K562 (cell line): Measurements from ENCODE around the gene CRABP1. TPM values are rescaled to one million over a fixed set of nuclear protein-coding genes. Genes with fewer than 3 reads are reported as not detected.

Source experiments
- GATAD2A ChIP-seq: fragments of 450-650 bp; IDR thresholded peaks from 2 replicates; pipeline ENCODE4 v1.6.1; 2017
- MAFF ChIP-seq: IDR thresholded peaks from 2 replicates; pipeline ENCODE4 v1.6.1; 2012; ENCODE audit warnings: low read length, improper control_type of control experiment
- SRF ChIP-seq, 2 experiments: fragments of 250-450, 450-650 bp in 1 of 2; sonication (Bioruptor Pico) in 1 of 2; sonication (generic) in 1 of 2; formaldehyde crosslinking; IDR thresholded peaks; 2 replicates each; pipeline versions ENCODE4 v1.5.0 to v1.5.1; 2020 to 2022; ENCODE audit warnings: mild to moderate bottlenecking in 1 of 2, missing genetic modification reagents in 1 of 2
- YY1 ChIP-seq, 3 experiments: IDR thresholded peaks; 2 replicates each; pipeline ENCODE4 v1.6.1; 2011; ENCODE audit warnings: low read length in 2 of 3, mild to moderate bottlenecking in 2 of 3, moderate library complexity in 2 of 3, borderline replicate concordance in 1 of 3, control low read depth in 1 of 3, low read depth in 1 of 3; ENCODE audit not compliant: insufficient read depth in 3 of 3, insufficient replicate concordance in 2 of 3, control insufficient read depth in 1 of 3, insufficient read length in 1 of 3; ENCODE audit errors: extremely low read depth in 1 of 3
- ZNF76 ChIP-seq: fragments of 250-450 bp; sonication (Bioruptor Pico); IDR thresholded peaks from 2 replicates; pipeline ENCODE4 v1.4.0; 2020; ENCODE audit warnings: mild to moderate bottlenecking, moderate library complexity, borderline replicate concordance
- polyA plus RNA-seq, 8 experiments: library from polyadenylated mRNA; depleted of rRNA in 4 of 8; stranded (reverse) in 5 of 8; unstranded in 3 of 8; fragments of >200 nt; fragmentation: Nextera tagmentation in 2 of 8; fragmentation: Illumina TruSeq in 1 of 8; extraction: Ambion mirVana in 2 of 8; extraction: Trizol in 1 of 8; gene quantifications; 2 replicates each; pipeline versions ENCODE4 v1.2.1 to v1.2.3, GENCODE V29; 2011 to 2014; ENCODE audit warnings: inconsistent platforms in 1 of 8, missing spikeins in 1 of 8
- total RNA-seq, 7 experiments: library from RNA; depleted of rRNA in 6 of 7; stranded (reverse); fragments of >200 nt in 6 of 7; fragmentation: Illumina TruSeq in 2 of 7; extraction: Trizol in 2 of 7; gene quantifications; 2 replicates each; pipeline versions ENCODE4 v1.2.1 to v1.2.3, GENCODE V29; 2011 to 2021; ENCODE audit warnings: low replicate concordance in 1 of 7
- TF ChIP-seq, protein P1 (sequence below): fragments of 250-450 bp; sonication (Bioruptor Pico); IDR thresholded peaks from 2 replicates; pipeline ENCODE4 v1.8.0; 2021; ENCODE audit warnings: borderline replicate concordance, mild to moderate bottlenecking, moderate library complexity; ENCODE audit not compliant: poor library complexity, severe bottlenecking
- TF ChIP-seq, protein P2 (sequence below): fragments of 250-450 bp; sonication (Bioruptor Pico); IDR thresholded peaks from 2 replicates; pipeline ENCODE4 v1.4.0; 2020; ENCODE audit warnings: borderline replicate concordance

Gene CRABP1
- total and polyA plus RNA-seq, 9 of the 15 experiments (the other 6 are each of a cell fraction or from before 2014, with no cell fraction given), result 0.60 TPM; not detected in 8

DNA sequence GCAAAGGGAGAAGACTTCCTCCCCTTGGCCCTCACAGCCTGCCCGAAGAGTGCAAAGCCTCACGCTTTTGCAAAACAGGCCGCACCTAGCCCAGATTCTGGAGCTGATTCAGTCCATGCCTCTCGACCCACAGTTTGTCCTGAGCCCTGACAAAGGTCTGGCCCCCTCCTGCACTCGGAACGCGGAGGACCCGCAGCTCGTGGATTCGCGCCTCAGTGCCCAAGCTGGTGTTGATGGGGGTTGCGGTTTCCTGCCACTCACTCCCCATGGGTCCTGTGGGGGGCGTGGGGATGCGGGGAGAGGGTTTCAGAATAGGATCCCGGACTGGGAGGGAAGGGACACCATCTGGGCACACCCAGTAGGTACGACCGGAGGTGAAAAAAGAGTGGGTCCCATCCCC, 594 bp upstream of the CRABP1 start (continued):
- TF ChIP-seq, protein P1, sequence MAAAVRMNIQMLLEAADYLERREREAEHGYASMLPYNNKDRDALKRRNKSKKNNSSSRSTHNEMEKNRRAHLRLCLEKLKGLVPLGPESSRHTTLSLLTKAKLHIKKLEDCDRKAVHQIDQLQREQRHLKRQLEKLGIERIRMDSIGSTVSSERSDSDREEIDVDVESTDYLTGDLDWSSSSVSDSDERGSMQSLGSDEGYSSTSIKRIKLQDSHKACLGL, result no peak
- no peak for TF ChIP-seq SRF (CRISPR knock-in tag; IDR thresholded peaks at IDR 0.05)
- TF ChIP-seq ZNF76 (CRISPR knock-in tag), result no peak
- no peak for TF ChIP-seq MAFF
- TF ChIP-seq YY1 (IDR thresholded peaks at IDR 0.05; ENCODE audit: borderline replicate concordance in 1 of 3, control insufficient read depth in 1 of 3, extremely low read depth in 1 of 3, insufficient read depth in 3 of 3, insufficient read length in 1 of 3, insufficient replicate concordance in 2 of 3, low read depth in 1 of 3, low read length in 2 of 3), result no peak
- TF ChIP-seq, protein P2, sequence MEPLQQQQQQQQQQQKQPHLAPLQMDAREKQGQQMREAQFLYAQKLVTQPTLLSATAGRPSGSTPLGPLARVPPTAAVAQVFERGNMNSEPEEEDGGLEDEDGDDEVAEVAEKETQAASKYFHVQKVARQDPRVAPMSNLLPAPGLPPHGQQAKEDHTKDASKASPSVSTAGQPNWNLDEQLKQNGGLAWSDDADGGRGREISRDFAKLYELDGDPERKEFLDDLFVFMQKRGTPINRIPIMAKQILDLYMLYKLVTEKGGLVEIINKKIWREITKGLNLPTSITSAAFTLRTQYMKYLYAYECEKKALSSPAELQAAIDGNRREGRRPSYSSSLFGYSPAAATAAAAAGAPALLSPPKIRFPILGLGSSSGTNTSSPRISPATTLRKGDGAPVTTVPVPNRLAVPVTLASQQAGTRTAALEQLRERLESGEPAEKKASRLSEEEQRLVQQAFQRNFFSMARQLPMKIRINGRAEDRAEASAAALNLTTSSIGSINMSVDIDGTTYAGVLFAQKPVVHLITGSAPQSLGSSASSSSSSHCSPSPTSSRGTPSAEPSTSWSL, result no peak
- no peak for TF ChIP-seq GATAD2A
- TF ChIP-seq, all 486 proteins: peak for 0
